ENCODE results near the gene JAG1.
"Not testable (repeated sequence)": the region's sequence is repeated elsewhere in the genome, so short reads cannot be mapped to it uniquely, and the experiment has no call there.

JAG1 gene

DNA sequence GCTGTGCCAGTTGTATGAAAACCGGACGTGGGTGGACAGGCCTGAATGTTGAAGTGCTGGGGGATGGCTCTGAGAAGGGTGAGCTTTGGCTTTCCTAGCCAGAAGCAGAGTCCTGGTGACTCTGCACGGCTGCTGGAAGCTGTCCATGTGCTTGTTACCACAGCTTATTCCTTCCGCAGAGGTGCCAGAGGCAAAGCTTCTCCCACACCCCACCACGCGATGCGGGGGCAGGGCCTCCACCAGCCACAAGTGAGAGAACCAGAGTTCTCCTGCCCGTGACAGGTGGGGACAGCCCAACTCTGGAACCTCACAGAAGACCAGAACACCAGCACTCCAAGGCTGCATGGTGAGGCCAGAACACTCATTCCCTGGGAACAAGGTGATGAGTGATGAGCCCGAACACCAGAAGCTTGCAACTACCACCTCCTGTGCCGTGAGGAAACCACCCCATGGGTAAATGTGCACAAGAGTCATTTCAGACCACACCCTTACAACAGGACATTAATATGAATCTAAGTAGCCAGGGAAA is 36.7 kb downstream of the JAG1 start:
- peak; percentile 89 for DNase-seq (ENCODE audit: low read depth)

DNA sequence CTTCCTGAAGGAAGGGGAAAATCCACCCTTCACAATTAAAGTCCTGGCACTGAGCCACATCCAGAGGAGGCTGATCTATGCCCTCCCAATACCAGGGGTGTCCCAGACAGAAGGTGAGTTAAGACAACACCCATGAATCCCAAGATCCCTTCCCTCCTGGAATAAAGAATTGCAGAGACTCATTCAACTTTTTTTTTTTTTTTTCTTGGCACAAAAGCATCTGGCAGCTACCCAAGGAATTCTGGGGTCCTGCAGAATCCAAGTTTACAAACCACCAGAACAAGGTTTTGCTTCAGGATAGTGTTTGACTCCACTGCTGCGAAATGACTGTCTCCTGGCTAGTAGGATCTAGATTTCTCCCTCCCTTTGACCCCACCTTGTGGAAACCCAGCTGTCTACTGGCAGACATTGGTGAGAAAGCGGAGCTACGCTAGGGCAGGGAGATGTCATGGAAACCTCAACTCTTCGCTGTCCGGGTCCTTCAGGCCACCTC is 37.4 kb downstream of the JAG1 start:
- DNase-seq (ENCODE audit: low read depth): peak; percentile 82

GRCh38 chr20:10635476-10636208 is 38.2 kb downstream of the JAG1 start:
- DNase-seq (ENCODE audit: low read depth): peak; percentile 70

- DNase-seq (ENCODE audit: low read depth): peak; percentile 97
These were observed 39.0 kb downstream of the JAG1 start for GRCh38 chr20:10634683-10635411.

DNA sequence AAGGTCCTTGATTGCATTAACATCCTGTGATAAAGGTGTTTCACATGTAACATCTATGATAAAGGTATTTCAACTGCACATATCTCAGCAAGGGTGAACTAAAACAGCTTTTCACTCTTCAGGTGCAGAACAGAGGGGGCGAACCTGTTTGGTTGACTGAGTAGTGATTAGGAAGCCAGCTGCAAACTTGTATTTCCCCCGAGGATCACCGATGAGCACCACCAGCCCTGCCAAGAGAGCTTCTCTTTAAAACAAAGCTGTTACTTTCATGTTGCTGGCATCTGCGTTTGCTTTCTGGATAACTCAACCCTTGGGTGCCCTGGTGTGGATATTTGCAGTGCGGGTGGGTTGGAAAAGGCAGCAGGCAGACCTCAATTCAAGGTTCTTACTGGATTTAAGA is 39.6 kb downstream of the JAG1 start:
- DNase-seq (ENCODE audit: low read depth): peak; percentile 35

DNA sequence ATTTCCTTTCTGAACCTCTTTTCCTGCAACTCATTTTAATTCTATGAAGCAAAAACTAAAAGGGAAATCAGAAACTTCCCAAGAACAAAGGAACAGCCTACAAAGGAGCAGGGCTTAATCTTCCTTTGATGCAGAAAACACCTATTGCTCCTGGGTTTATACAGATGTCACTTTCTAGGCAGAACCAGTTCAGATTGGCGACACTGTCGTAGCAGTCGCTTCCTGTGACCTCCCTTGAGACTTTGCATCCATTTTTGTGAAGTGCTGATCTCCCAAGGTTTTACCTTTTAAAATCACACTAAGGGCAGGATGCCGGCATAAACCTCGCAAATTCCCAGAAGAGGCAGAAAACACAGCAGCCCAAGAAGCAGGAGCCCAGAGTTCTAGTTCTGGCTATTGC is 40.1 kb downstream of the JAG1 start:
- no peak for DNase-seq (ENCODE audit: low read depth)

GRCh38 chr20:10632721-10633509 is 40.9 kb downstream of the JAG1 start:
- peak; percentile 79 for DNase-seq (ENCODE audit: low read depth)

- no peak for DNase-seq (ENCODE audit: low read depth)
These were observed 42.7 kb downstream of the JAG1 start for GRCh38 chr20:10631126-10631525.

- peak; percentile 5 for DNase-seq (ENCODE audit: low read depth)
These were observed 43.7 kb downstream of the JAG1 start for GRCh38 chr20:10629946-10630650.

- peak; percentile 25 for DNase-seq (ENCODE audit: low read depth)
These were observed 46.9 kb downstream of the JAG1 start for GRCh38 chr20:10626896-10627295.

GRCh38 chr20:10625641-10626040 is 48.2 kb downstream of the JAG1 start:
- DNase-seq (ENCODE audit: low read depth): peak; percentile 93

DNA sequence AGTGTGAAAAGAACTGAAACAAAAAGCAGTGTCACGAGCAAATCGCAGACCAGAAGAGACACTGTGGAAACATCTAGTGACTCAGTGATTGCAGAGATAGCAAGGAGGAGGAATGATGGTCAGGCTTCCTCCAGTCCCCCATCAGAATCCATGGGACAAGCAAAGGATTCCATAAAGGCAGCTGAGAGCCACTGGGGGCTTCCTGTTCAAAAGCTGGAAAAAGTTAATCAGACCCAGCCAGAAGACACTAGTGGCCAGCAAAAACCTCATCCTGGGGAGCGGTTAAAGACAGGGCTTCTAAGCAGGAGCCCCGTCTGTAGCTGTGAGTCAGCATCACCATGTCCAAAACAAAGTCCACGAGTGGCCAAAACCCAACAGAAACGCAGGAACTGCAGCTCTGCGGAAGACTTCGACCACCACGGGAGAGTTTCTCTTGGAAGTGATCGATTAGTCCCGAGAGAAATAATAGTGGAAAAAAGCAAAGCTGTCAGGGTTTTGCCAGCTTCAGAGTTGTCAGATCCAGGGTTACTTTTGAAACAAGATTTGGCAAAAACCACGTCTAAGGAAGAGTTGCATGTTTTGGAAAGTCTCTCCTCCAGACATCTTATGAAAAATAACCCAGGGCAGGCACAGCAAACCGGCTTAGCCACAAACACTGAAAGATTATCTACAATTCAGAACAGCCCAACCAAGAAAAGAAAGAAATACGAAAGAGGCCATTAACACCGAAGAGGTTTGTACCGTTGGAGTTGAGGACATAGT is 51.0 kb downstream of the JAG1 start:
- peak; percentile 97 for DNase-seq (ENCODE audit: low read depth)

DNA sequence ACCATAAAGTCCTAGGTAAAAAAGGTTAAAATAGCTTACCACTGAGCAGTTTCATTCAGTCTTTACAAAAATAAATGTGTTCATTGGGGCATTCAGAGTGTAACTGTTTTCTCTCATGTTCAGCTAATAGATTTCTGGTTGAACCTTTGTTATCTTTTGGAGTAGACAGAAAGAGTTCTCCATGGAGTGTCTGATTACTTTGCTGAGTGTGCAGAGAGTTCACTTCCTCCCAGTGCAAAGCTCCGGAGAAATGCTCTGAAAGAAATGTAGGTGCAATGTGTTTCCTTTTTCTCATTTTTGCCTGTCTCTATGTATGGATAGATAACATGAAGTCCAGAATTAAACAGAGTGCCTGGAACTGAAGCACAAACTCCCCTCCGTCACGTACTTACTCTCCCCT is 52.6 kb downstream of the JAG1 start:
- no peak for DNase-seq (ENCODE audit: low read depth)

DNA sequence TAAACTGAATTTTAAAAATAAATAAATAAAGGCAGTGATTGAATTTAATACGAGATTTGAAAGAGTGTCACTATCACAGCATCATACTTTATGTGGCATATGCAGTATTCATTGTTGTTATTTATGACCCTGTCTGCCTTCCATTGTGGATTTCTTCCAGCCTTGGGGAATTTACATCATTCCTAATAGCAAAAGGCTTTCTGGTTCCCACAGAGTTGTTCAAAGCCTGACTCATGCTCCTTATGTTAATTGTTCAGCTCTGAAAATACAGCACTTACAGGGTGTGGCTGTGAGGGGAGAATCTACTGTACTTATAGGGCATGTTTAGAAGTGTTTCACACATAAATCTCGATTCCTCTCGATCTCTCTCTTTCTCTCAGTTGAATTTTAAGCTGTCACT is 54.4 kb downstream of the JAG1 start:
- DNase-seq (ENCODE audit: low read depth): peak; percentile 98

- DNase-seq (ENCODE audit: low read depth): no peak
These were observed 55.1 kb downstream of the JAG1 start for GRCh38 chr20:10618611-10619245.

- not testable (repeated sequence) for DNase-seq (ENCODE audit: low read depth)
These were observed 56.2 kb downstream of the JAG1 start for GRCh38 chr20:10617549-10618133.

DNA sequence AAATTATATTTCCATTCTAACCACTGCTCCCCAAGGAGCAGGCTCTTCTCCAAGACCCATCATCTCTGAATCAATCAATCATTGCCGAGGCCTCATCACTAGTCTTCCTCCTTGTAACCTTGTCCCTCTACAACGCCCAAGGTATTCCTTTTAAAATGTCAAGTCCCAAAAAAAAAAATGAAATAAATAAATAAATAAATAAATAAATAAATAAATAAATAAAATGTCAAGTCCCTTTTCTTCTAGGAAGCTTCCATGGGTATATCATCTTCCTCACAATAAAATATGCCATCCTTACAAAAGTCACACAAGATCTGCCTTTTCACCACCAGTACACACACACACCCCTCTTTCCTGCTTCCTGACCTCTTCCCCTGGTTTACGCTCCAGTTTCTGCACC is 57.6 kb downstream of the JAG1 start:
- no peak for DNase-seq (ENCODE audit: low read depth)

GRCh38 chr20:10613911-10614310 is 59.9 kb downstream of the JAG1 start:
- no peak for DNase-seq (ENCODE audit: low read depth)

DNA sequence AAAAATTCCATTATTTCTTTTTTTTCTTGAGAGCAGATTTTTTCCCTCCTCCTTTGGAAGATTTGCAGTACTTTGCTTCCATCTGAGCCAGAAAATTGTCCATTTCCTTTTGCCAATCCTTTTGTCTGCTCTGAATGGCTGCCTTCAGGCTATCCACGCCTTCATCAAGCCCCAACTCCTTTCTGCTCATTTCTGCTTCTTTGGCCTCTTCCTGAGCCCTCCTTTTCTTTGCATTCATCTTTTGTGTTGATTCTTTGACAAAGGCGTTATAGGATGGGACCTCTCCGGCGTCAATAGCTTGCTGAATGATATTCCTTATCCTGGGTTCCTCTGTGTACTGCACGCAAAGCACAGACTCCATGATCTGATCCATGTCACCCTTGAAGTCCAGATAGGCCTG is 60.4 kb downstream of the JAG1 start:
- DNase-seq (ENCODE audit: low read depth): not testable (repeated sequence)

- peak; percentile 72 for DNase-seq (ENCODE audit: low read depth)
These were observed 62.4 kb downstream of the JAG1 start for GRCh38 chr20:10611357-10611756.
